GM18519 (cell line): ENCODE results near the gene GPRC5C.
"Not testable (repeated sequence)": the region's sequence is repeated elsewhere in the genome, so short reads cannot be mapped to it uniquely, and the experiment has no call there.

ENCODE experiments used
- ATAC-seq: cut with Tn5 transposase; IDR thresholded peaks from one replicate; pipeline ENCODE4 v1.9.1; 2021; ENCODE audit warnings: mild to moderate bottlenecking, moderate library complexity; ENCODE audit not compliant: unreplicated experiment, low FRiP score

The GPRC5C gene

GRCh38 chr17:74404789-74405188 lies 27.1 kb upstream of the GPRC5C start:
- no peak for ATAC-seq

GRCh38 chr17:74405311-74405710 lies 26.6 kb upstream of the GPRC5C start:
- not testable (repeated sequence) for ATAC-seq

GRCh38 chr17:74407384-74407783 lies 24.5 kb upstream of the GPRC5C start:
- ATAC-seq: no peak

- no peak for ATAC-seq
Observed at GRCh38 chr17:74408262-74408661, 23.6 kb upstream of the GPRC5C start.

- ATAC-seq: no peak
Observed at GRCh38 chr17:74408815-74409214, 23.1 kb upstream of the GPRC5C start.

- ATAC-seq: no peak
Observed at GRCh38 chr17:74410001-74410443, 21.9 kb upstream of the GPRC5C start.

- no peak for ATAC-seq
Observed at GRCh38 chr17:74412581-74412980, 19.3 kb upstream of the GPRC5C start.

- no peak for ATAC-seq
Observed at GRCh38 chr17:74413491-74413890, 18.4 kb upstream of the GPRC5C start.

GRCh38 chr17:74414510-74414909 lies 17.4 kb upstream of the GPRC5C start:
- ATAC-seq: no peak

GRCh38 chr17:74415608-74416396 lies 16.1 kb upstream of the GPRC5C start:
- no peak for ATAC-seq

- ATAC-seq: no peak
Observed at GRCh38 chr17:74417178-74418045, 14.5 kb upstream of the GPRC5C start.

GRCh38 chr17:74419928-74420411 lies 11.9 kb upstream of the GPRC5C start:
- no peak for ATAC-seq

- no peak for ATAC-seq
Observed at GRCh38 chr17:74424117-74424516, 7.8 kb upstream of the GPRC5C start.

- ATAC-seq: no peak
Observed at GRCh38 chr17:74424657-74425056, 7.2 kb upstream of the GPRC5C start.

- no peak for ATAC-seq
Observed at GRCh38 chr17:74426551-74427047, 5.3 kb upstream of the GPRC5C start.

- ATAC-seq: no peak
Observed at GRCh38 chr17:74427048-74427762, 4.7 kb upstream of the GPRC5C start.

GRCh38 chr17:74427763-74428153 lies 4.1 kb upstream of the GPRC5C start:
- ATAC-seq: no peak

- no peak for ATAC-seq
Observed at GRCh38 chr17:74429604-74430384, 2.1 kb upstream of the GPRC5C start.

GRCh38 chr17:74430385-74430705 lies 1.5 kb upstream of the GPRC5C start:
- ATAC-seq: no peak
